ENCODE results near the gene YY2.
A peak's percentile ranks its signal among the peaks of the same experiment; 100 is the strongest.
"Not testable (repeated sequence)": the region's sequence is repeated elsewhere in the genome, so short reads cannot be mapped to it uniquely, and the experiment has no call there.

The YY2 gene

GRCh38 chrX:21840193-21840545 lies 15.6 kb upstream of the YY2 start:
- H3K4me1 Mint-ChIP-seq = peaks cover 6% of the 10 kb centered on the region
- DNase-seq (ENCODE audit: low spot score in 2 of 2) (no peak), ATAC-seq (replicated peaks; ENCODE audit: extremely low read depth, poor library complexity, severe bottlenecking) (no peak)
- H3K27me3 Mint-ChIP-seq = no peaks in the 10 kb centered on the region
- H3K27ac Mint-ChIP-seq (ENCODE audit: low read depth) = peak overlapping the region; percentile 89
- H3K36me3 Mint-ChIP-seq (ENCODE audit: insufficient read depth) = peaks cover 3% of the 10 kb centered on the region
- peak overlapping the region; percentile 85 for H3K4me3 Mint-ChIP-seq
- no peaks in the 10 kb centered on the region for H3K9me3 Mint-ChIP-seq

- peak overlapping the region; percentile 42 for H3K27ac Mint-ChIP-seq (ENCODE audit: low read depth)
- no peaks in the 10 kb centered on the region for H3K9me3 Mint-ChIP-seq
- peaks cover 6% of the 10 kb centered on the region for H3K4me1 Mint-ChIP-seq
- no peak for DNase-seq (ENCODE audit: low spot score in 2 of 2)
- no peaks in the 10 kb centered on the region for H3K27me3 Mint-ChIP-seq
- ATAC-seq (replicated peaks; ENCODE audit: extremely low read depth, poor library complexity, severe bottlenecking) = no peak
- H3K36me3 Mint-ChIP-seq (ENCODE audit: insufficient read depth) = peaks cover 10% of the 10 kb centered on the region
- H3K4me3 Mint-ChIP-seq = no peak overlapping the region
These were observed 12.6 kb upstream of the YY2 start for GRCh38 chrX:21843179-21843578.

GRCh38 chrX:21845096-21845495 lies 10.7 kb upstream of the YY2 start:
- Mint-ChIP-seq H3K27ac (ENCODE audit: low read depth) (peak overlapping the region; percentile 15), H3K36me3 (ENCODE audit: insufficient read depth) (peaks cover 8% of the 10 kb centered on the region), H3K4me3 (no peak overlapping the region), H3K4me1 (peaks cover 4% of the 10 kb centered on the region), H3K27me3 (no peaks in the 10 kb centered on the region), H3K9me3 (no peaks in the 10 kb centered on the region)
- DNase-seq (ENCODE audit: low spot score in 2 of 2) = no peak
- no peak for ATAC-seq (replicated peaks; ENCODE audit: extremely low read depth, poor library complexity, severe bottlenecking)

- no peak overlapping the region for H3K4me3 Mint-ChIP-seq
- DNase-seq (ENCODE audit: low spot score in 2 of 2) (no peak), ATAC-seq (replicated peaks; ENCODE audit: extremely low read depth, poor library complexity, severe bottlenecking) (no peak)
- no peaks in the 10 kb centered on the region for H3K4me1 Mint-ChIP-seq
- H3K36me3 Mint-ChIP-seq (ENCODE audit: insufficient read depth) = peaks cover 9% of the 10 kb centered on the region
- no peaks in the 10 kb centered on the region for H3K9me3 Mint-ChIP-seq
- H3K27me3 Mint-ChIP-seq = no peaks in the 10 kb centered on the region
- H3K27ac Mint-ChIP-seq (ENCODE audit: low read depth) = no peak overlapping the region
These were observed 8.4 kb upstream of the YY2 start for GRCh38 chrX:21847342-21847741.

- no peak overlapping the region for H3K27ac Mint-ChIP-seq (ENCODE audit: low read depth)
- no peaks in the 10 kb centered on the region for H3K9me3 Mint-ChIP-seq
- ATAC-seq (replicated peaks; ENCODE audit: extremely low read depth, poor library complexity, severe bottlenecking) = no peak
- H3K4me1 Mint-ChIP-seq = no peaks in the 10 kb centered on the region
- peaks cover 11% of the 10 kb centered on the region for H3K36me3 Mint-ChIP-seq (ENCODE audit: insufficient read depth)
- DNase-seq (ENCODE audit: low spot score in 2 of 2) = no peak
- no peak overlapping the region for H3K4me3 Mint-ChIP-seq
- H3K27me3 Mint-ChIP-seq = no peaks in the 10 kb centered on the region
These were observed 2.2 kb upstream of the YY2 start for GRCh38 chrX:21853578-21853977.

- H3K4me1 Mint-ChIP-seq = no peaks in the 10 kb centered on the region
- no peaks in the 10 kb centered on the region for H3K9me3 Mint-ChIP-seq
- no peak overlapping the region for H3K4me3 Mint-ChIP-seq
- no peak overlapping the region for H3K27ac Mint-ChIP-seq (ENCODE audit: low read depth)
- DNase-seq (ENCODE audit: low spot score in 2 of 2) (no peak), ATAC-seq (replicated peaks; ENCODE audit: extremely low read depth, poor library complexity, severe bottlenecking) (no peak)
- no peaks in the 10 kb centered on the region for H3K27me3 Mint-ChIP-seq
- peaks cover 10% of the 10 kb centered on the region for H3K36me3 Mint-ChIP-seq (ENCODE audit: insufficient read depth)
These were observed 717 bp downstream of the YY2 start for GRCh38 chrX:21856504-21856903.

GRCh38 chrX:21863241-21863640 lies 7.5 kb downstream of the YY2 start:
- Mint-ChIP-seq H3K9me3 (no peaks in the 10 kb centered on the region), H3K27me3 (no peaks in the 10 kb centered on the region), H3K4me1 (peaks cover under 1% of the 10 kb centered on the region), H3K36me3 (ENCODE audit: insufficient read depth) (peaks cover 2% of the 10 kb centered on the region), H3K4me3 (no peak overlapping the region), H3K27ac (ENCODE audit: low read depth) (no peak overlapping the region)
- DNase-seq (ENCODE audit: low spot score in 2 of 2) = no peak
- no peak for ATAC-seq (replicated peaks; ENCODE audit: extremely low read depth, poor library complexity, severe bottlenecking)

- Mint-ChIP-seq H3K4me3 (no peak overlapping the region), H3K9me3 (no peaks in the 10 kb centered on the region), H3K36me3 (ENCODE audit: insufficient read depth) (peaks cover 7% of the 10 kb centered on the region), H3K27ac (ENCODE audit: low read depth) (no peak overlapping the region), H3K4me1 (peaks cover 5% of the 10 kb centered on the region), H3K27me3 (no peaks in the 10 kb centered on the region)
- ATAC-seq (replicated peaks; ENCODE audit: extremely low read depth, poor library complexity, severe bottlenecking) (no peak), DNase-seq (ENCODE audit: low spot score in 2 of 2) (no peak)
These were observed 9.6 kb downstream of the YY2 start for GRCh38 chrX:21865436-21865835.

GRCh38 chrX:21870494-21870893 lies 14.7 kb downstream of the YY2 start:
- peaks cover 5% of the 10 kb centered on the region for H3K4me1 Mint-ChIP-seq
- H3K27ac Mint-ChIP-seq (ENCODE audit: low read depth) = no peak overlapping the region
- H3K27me3 Mint-ChIP-seq = no peaks in the 10 kb centered on the region
- H3K36me3 Mint-ChIP-seq (ENCODE audit: insufficient read depth) = peaks cover 10% of the 10 kb centered on the region
- H3K9me3 Mint-ChIP-seq = no peaks in the 10 kb centered on the region
- no peak overlapping the region for H3K4me3 Mint-ChIP-seq
- no peak for DNase-seq (ENCODE audit: low spot score in 2 of 2)
- ATAC-seq (replicated peaks; ENCODE audit: extremely low read depth, poor library complexity, severe bottlenecking) = no peak

GRCh38 chrX:21873063-21873775 lies 17.4 kb downstream of the YY2 start:
- DNase-seq (ENCODE audit: low spot score in 2 of 2) (no peak), ATAC-seq (replicated peaks; ENCODE audit: extremely low read depth, poor library complexity, severe bottlenecking) (no peak)
- Mint-ChIP-seq H3K27ac (ENCODE audit: low read depth) (no peak overlapping the region), H3K36me3 (ENCODE audit: insufficient read depth) (peaks cover 8% of the 10 kb centered on the region), H3K4me1 (peaks cover 4% of the 10 kb centered on the region), H3K27me3 (no peaks in the 10 kb centered on the region), H3K4me3 (no peak overlapping the region), H3K9me3 (no peaks in the 10 kb centered on the region)

- H3K27ac Mint-ChIP-seq (ENCODE audit: low read depth); H3K4me3 Mint-ChIP-seq; H3K27me3 Mint-ChIP-seq; ATAC-seq (replicated peaks; ENCODE audit: extremely low read depth, poor library complexity, severe bottlenecking); DNase-seq (ENCODE audit: low spot score in 2 of 2); H3K4me1 Mint-ChIP-seq; H3K36me3 Mint-ChIP-seq (ENCODE audit: insufficient read depth); H3K9me3 Mint-ChIP-seq: not testable (repeated sequence)
These were observed 18.4 kb downstream of the YY2 start for GRCh38 chrX:21874182-21874581.

- H3K36me3 Mint-ChIP-seq (ENCODE audit: insufficient read depth) = peaks cover 5% of the 10 kb centered on the region
- H3K27me3 Mint-ChIP-seq = no peaks in the 10 kb centered on the region
- H3K4me3 Mint-ChIP-seq = no peak overlapping the region
- no peak for DNase-seq (ENCODE audit: low spot score in 2 of 2)
- H3K27ac Mint-ChIP-seq (ENCODE audit: low read depth) = no peak overlapping the region
- H3K9me3 Mint-ChIP-seq = no peaks in the 10 kb centered on the region
- no peaks in the 10 kb centered on the region for H3K4me1 Mint-ChIP-seq
- no peak for ATAC-seq (replicated peaks; ENCODE audit: extremely low read depth, poor library complexity, severe bottlenecking)
These were observed 19.2 kb downstream of the YY2 start for GRCh38 chrX:21875013-21875412.

GRCh38 chrX:21881881-21882574 lies 26.2 kb downstream of the YY2 start:
- ATAC-seq (replicated peaks; ENCODE audit: extremely low read depth, poor library complexity, severe bottlenecking) (no peak), DNase-seq (ENCODE audit: low spot score in 2 of 2) (no peak)
- Mint-ChIP-seq H3K27ac (ENCODE audit: low read depth) (no peak overlapping the region), H3K9me3 (no peaks in the 10 kb centered on the region), H3K27me3 (no peaks in the 10 kb centered on the region), H3K36me3 (ENCODE audit: insufficient read depth) (peaks cover 6% of the 10 kb centered on the region), H3K4me3 (no peak overlapping the region), H3K4me1 (no peaks in the 10 kb centered on the region)

All from central memory CD8-positive, alpha-beta T cell (primary cell).